HG03460 (cell line): ENCODE data around the gene PPP2R5C.

Experiments used
- ATAC-seq: cut with Tn5 transposase; IDR thresholded peaks from one replicate; pipeline ENCODE4 v1.9.1; 2021; ENCODE audit not compliant: unreplicated experiment

The PPP2R5C gene

GRCh38 chr14:101909371-101910096 lies 148.0 kb downstream of the PPP2R5C start:
- no peak for ATAC-seq

- ATAC-seq, result no peak
Measured at GRCh38 chr14:101912841-101913240, 151.3 kb downstream of the PPP2R5C start.

DNA sequence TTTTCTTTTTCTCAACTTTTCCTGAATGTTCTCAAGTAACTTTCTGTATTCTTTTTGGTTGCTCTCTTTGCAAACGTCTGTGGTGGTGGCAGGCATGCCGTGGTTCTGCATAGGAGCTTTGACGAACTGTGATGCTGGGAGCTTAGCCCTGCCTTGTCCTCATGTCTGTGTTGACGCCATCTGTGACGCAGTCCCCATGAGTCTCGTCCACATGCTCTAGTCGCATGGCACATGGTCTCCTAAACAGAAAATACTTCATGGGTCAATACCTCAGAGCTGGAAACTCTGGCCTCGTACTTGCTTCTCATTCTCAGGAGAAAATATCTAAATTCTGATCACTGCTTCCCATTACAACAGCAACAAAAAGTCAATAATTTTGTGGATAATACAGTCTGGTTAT lies 152.6 kb downstream of the PPP2R5C start:
- ATAC-seq, result no peak

DNA sequence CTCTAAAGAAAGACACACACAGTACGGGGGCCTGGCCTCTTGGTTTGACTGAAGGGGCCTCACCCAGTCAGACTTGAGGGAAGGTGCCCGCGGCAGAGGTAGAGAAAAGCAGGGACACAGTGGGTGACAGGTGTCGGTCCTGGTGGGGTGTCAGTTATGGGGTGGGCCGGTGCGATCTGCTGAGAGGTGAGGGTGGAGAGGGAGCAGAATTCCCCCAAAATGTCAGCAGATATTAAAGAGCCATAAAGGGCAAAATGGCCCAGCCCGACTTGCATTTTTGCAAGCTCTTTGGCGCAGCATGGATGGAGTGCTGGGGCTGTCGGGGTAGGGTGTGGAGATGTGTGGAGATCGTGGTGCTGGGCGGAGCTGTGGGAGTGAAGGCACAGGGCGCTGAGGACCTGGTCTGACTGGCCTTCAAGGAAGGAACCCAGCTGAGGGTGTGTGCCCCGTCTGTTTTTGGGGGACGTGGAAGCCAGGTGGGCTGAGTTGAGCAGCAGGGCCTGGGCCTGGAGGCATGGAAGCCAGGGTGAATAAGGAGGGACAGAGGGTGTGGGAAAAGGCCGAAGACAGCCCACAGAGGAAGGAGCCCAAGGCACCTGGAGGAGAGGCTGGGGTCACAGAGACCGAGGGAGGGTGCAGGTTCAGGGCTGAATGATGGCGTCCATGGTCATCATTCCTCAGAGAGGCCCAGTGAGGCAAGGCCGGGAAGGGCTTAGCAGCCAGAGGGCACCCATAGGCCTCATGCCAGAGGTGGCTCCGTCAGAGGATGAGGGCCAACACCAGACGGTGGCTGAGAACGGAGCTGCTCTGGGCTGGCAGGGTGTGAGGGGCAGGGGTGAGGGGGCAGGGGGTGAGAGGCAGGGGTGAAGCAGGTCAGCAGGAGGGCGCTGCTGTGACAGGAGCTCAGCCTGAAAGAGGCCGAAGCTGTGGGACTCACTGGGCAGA lies 154.6 kb downstream of the PPP2R5C start:
- no peak for ATAC-seq

DNA sequence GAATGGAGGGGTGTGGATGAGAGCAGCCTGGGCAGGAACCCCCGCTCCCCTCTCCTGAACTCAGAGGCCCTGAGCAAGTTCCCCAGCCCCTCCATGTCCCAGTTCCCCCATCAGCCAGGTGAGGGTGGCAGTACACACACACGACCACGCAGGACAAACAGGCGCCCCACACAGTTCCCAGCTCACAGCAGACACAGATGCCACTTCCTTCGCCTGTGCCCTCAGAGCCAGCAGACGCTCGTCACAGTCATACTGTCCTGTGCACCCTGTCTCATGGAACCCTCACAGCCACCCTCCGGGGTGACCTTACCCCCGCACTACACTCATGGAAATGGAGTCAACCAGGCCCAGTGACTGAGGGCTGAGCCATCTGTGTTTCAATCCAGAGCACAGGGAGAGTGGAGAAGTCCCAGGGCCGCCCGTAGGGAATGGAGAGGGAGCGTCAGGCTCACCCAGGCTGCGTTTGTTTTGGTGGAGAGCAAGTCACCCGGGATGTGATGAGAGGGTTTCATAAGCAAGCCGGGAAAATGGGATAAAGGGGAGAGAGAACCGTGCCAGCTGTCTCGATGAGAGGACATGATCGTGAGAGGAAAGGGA lies 155.4 kb downstream of the PPP2R5C start:
- ATAC-seq, result no peak

- ATAC-seq, result no peak
Measured at GRCh38 chr14:101917413-101918017, 156.0 kb downstream of the PPP2R5C start.

GRCh38 chr14:101918065-101918989 lies 156.8 kb downstream of the PPP2R5C start:
- ATAC-seq, result no peak

- no peak for ATAC-seq
Measured at GRCh38 chr14:101920271-101920670, 158.8 kb downstream of the PPP2R5C start.

DNA sequence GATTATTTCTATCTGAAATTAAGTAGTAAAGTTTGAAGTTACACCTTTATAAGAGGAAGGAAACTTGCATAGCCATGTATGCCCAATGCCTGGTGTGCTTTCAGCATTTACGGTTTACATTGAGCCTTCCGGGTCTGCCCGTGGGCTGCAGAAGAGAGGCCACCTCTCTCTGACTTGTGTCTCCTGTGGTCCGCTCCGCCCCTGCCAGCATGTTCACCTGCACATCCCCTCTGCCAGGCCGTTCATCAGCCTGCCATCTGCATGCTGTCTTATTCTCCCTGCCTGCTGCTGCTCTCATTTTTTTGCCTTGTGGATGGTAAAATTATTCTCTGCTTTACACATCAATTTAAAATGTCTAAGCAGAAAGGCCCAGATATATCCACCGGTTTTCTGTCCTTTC lies 161.4 kb downstream of the PPP2R5C start:
- no peak for ATAC-seq

- no peak for ATAC-seq
Measured at GRCh38 chr14:101925152-101925551, 163.6 kb downstream of the PPP2R5C start.

- no peak for ATAC-seq
Measured at GRCh38 chr14:101926085-101926484, 164.6 kb downstream of the PPP2R5C start.

DNA sequence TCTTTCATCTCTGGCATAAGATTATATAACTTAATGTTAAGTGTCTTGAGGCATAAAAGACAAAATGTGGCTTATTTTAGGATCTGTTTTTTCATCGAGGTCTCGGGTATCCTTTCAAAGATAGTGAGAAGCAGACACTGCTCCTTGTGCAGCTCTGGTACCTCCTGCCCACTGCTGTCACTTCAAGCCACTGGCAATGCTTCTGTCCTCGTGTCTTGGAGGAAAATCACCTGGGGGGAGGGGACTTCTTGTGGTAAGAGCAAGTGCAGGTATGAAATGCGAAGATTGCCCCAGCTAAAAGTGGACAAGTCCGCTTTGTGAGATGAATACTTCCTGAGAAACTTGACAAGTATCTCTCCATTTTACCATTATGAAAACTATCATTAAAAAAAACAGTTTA lies 165.1 kb downstream of the PPP2R5C start:
- no peak for ATAC-seq

GRCh38 chr14:101927859-101928258 lies 166.3 kb downstream of the PPP2R5C start:
- ATAC-seq, result no peak

- no peak for ATAC-seq
Measured at GRCh38 chr14:101928415-101928841, 166.9 kb downstream of the PPP2R5C start.

DNA sequence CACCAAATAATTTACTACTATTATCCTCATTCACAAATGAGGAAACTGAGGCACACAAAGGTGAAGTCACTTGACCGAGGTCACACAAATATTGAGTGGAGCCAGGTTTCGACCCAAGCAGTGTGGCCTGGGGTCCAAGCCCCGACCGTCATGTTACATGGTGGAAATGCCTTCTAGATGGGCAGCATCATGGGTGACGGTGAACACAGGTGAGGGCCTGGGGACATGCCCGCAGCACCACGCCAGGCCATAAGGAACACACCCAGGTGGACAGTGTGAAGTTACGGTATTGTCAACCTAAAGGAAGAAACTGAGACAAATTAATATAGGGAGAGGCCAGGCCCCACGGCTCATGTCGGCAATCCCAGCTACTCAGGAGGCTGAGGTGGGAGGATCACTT lies 167.6 kb downstream of the PPP2R5C start:
- no peak for ATAC-seq

DNA sequence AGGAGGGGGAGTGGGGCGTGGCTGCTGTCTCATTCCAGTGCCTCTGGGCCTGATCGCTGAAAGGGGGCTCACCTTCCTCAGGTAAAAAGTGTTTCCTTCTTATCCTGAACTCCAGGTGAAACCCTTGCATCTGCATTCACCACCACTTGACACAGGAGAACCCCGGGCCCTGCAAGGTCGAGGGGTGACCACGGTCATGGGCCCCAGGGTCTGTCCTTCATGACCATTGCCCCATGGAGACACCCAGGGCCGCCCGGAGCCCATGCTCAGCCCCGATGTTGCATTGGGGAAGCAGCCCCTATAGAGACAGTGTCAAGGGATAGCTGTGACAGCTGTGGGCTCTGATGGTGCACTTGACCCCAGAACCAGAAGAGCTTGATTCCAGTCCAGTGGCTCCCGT lies 168.4 kb downstream of the PPP2R5C start:
- no peak for ATAC-seq

GRCh38 chr14:101932673-101933072 lies 171.2 kb downstream of the PPP2R5C start:
- ATAC-seq, result no peak

- no peak for ATAC-seq
Measured at GRCh38 chr14:101933209-101933608, 171.7 kb downstream of the PPP2R5C start.

DNA sequence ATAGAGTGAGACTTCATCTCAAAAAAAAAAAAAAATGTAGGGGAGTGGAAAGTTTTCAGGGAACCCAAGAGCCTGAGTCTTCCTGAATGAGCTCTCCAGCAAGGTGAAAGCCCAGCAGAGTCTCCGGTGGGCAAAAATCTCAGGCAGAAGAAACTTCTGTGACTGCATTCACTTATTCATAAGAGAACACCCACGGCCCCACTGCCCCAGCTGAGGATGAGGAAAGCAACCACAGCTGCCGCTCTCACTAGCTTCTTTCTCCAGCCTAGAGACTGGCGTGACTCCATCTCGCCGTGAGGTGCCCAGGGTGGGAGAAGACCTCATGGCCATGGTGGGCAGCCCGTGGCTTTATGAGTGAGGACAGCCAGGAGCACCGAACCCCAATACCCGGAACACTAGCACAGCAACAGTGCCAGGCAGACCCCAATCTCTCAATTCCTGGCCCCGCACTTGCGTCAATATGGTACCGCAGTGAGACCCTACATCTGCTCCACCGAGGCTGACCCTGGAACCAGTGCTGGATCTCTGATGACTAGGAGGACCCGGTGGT lies 173.2 kb downstream of the PPP2R5C start:
- ATAC-seq, result no peak
